Kasumi-1 (cell line): Measurements from ENCODE around the gene GZMM.

ENCODE experiments used
- DNase-seq, 2 experiments: peaks; one replicate each; lab custom pipeline; 2025; lab: John Stamatoyannopoulos, UW

The GZMM gene

GRCh38 chr19:543910-544608 lies at the start of gene GZMM:
TSS of gene GZMM (plus strand) at chr19:544053. CDS start at chr19:544072, 19 bp downstream.
- no peak for DNase-seq

DNA sequence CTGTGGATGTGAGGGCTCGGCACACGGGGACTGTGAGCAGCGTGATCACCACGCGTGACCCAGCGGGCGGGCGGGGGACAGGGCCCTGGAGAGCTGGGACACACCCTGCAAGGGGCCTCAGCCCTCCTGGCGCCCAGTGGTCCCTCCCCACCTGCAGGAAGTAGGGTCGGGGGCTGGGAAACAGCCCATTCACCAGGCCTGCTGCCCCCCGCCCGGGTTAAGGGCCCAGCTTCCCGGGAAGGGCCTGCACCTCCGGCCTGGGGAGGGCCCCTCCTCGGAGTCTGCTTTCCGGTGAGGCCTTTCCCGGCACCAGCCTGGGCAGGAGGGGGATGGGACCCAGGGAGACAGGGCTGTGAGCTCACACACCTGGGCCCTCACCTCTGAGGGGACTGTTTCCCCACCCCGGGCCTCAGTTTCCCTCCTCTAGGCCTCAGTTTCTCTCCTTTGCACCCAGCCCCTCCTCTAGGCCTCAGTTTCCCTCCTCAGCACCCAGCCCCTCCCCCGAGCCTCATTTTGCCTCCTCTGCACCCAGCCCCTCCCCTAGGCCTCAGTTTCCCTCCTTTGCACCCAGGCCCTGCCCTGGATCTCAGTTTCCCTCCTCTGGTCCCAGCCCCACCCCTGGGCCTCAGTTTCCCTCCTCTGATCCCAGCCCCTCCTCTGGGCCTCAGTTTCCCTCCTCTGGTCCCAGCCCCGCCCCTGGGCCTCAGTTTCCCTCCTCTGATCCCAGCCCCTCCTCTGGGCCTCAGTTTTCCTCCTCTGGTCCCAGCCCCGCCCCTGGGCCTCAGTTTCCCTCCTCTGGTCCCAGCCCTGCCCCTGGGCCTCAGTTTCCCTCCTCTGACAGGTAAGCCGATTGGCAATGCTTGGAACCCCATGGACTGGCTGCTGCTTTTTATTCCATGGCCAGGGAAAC lies 49.4 kb upstream of the GZMM start:
- DNase-seq: no peak

DNA sequence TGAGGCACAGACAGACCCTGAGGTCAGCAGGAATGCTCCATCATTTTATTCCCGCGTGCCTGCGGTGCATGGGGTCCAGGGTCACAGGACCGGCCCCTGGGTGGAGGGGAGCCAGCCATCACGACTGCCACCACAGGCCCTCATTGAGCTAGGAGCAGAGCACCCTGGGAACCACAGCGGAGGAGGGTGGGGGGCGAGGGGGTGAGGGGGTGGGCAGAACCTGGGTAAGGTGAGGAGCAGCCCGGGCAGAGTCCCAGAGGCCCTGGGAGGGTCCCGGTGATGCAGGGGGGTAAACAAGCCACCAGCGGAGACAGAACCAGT lies 48.8 kb upstream of the GZMM start:
- no peak for DNase-seq

GRCh38 chr19:495402-496111 lies 48.3 kb upstream of the GZMM start:
- DNase-seq: peak in 1 of 2 experiments; percentile 14

DNA sequence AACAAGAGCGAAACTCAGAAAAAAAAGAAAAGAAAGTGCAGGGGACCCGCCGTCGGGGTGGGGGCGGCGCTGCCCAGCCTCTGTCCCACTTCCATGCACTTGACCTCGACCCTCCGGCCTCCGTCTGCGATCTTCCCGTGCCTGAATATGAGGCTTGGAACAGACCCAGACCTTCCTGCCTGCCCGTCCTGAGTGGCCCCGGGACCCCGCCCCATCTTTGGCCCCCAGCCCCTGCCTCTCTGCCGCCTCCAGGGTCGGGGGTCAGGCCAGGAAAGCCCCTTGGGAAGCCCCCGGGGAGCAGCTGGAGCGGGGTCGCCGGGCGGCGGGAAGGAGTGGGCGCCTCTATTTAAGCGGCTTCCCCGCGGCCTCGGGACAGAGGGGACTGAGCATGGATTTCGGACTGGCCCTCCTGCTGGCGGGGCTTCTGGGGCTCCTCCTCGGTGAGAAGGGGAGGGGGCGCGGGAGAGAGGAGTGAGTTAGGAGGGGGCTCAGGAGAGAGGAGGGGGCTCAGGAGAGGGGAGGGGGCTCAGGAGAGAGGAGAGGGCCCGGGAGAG lies 47.7 kb upstream of the GZMM start, which contains the start of gene MADCAM1:
TSS of gene MADCAM1 (plus strand) at position 375 of the 554 bp plus-strand sequence. CDS start at position 389, 14 bp downstream.
- DNase-seq: no peak

GRCh38 chr19:496986-497385 lies 46.9 kb upstream of the GZMM start:
- no peak for DNase-seq

DNA sequence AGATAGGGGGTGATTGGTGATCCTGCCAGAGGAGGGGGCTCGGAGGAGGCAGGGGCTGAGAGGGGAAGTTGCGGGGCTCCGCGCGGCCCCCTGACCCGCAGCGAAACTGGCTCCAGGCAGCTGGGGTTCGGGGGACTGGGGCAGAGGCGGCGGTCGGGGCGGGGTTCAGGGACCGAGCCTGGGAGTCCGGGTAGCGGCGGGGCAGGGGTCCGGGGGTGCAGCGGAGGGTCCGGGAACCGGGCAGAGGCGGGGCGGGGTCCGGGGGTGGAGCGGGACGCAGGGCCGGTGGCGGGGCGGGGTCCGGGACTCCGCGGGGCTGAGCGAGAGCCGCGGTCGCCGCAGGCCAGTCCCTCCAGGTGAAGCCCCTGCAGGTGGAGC lies 46.4 kb upstream of the GZMM start:
- no peak for DNase-seq

GRCh38 chr19:497869-498510 lies 45.9 kb upstream of the GZMM start:
- no peak for DNase-seq

DNA sequence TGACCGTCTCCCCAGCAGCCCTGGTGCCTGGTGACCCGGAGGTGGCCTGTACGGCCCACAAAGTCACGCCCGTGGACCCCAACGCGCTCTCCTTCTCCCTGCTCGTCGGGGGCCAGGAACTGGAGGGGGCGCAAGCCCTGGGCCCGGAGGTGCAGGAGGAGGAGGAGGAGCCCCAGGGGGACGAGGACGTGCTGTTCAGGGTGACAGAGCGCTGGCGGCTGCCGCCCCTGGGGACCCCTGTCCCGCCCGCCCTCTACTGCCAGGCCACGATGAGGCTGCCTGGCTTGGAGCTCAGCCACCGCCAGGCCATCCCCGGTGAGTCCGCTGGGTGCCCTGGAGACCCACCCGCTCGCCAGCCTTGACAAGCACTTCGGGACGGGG lies 45.4 kb upstream of the GZMM start:
- no peak for DNase-seq

DNA sequence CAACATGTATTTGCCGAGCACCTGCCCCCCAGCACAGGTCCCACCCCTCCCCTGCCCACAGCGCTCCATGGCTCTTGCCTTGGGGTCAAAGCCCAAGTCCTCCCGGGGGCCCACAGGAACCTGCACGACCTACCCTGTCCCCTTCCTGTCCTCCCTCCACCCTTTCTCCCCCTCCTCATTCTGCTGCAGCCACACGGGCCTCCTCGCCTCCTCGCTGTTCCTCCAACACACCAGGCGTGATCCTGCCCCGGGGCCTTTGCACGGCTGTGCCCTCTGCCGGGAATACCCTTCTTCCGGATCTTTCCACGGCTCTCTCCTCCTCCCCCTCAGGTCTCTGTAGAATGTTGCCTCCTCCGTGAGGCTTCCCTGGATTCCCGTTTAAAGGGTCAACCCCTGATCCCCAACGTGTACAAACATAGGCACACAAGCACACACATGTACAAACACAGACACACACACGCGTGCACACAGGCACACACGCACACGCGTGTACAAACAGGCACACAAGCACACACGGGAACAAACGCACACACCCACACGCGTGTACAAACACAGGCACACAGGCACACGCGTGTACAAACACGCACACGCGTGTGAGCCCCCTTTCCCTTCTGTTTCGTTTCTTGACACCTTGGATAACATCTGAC lies 44.8 kb upstream of the GZMM start:
- no peak for DNase-seq

DNA sequence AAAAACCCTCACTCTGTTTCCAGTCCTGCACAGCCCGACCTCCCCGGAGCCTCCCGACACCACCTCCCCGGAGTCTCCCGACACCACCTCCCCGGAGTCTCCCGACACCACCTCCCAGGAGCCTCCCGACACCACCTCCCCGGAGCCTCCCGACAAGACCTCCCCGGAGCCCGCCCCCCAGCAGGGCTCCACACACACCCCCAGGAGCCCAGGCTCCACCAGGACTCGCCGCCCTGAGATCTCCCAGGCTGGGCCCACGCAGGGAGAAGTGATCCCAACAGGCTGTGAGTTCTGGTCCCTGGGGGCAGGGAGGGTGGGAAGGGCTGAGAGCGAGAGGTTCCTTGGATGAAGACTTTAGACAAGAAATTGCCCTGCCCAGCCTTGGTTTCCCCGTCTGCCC lies 42.2 kb upstream of the GZMM start:
- DNase-seq: no peak

GRCh38 chr19:504616-505015 lies 39.2 kb upstream of the GZMM start:
- no peak for DNase-seq

DNA sequence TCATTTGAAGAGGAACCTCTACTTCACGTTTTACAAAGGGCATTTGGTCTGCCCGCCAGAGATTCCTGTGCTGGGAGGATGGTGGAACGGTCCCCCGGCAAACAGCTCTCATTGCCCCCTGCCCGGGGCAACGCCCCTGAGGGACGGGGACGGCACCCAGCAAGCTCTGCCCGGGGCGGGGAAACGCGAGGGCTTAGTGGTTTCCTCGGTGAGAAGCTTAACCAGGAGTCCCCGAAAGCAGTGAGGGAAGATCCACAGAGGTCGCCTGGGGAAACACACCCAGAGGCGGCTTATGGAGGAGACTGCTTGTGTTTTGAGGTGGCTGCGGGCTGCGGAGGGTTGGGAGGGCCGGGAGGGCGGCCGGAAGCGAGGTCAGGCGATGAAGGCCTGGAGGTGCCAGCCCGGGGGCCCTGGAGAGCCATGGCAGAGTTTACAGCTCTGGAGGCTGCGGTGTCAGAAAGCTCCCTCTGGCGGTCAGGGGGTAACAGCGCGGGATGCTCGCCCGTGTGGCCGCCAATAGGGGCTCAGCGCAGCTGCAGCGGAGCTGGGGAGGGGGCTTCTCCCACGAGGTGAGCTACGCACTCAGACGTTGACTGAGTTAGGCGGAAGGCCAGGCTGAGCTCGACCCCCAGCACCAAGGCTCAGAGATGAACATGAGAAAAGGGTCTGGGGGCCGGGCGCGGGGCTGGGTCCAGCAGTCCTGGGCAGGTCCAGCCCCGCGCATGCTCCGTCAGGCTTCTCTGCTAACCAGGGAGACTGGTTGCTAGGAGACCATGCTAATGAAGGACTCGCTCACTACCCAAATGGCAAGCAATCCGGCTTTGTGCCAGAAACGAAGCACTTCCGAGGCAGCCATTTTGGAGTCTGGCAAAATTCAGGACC lies 37.2 kb upstream of the GZMM start:
- peak; percentile 98 for DNase-seq

- peak; percentile 62 to 75 for DNase-seq
These were observed 36.3 kb upstream of the GZMM start, which contains the start of gene TPGS1 for GRCh38 chr19:507286-508203. TSS of gene TPGS1 (plus strand) at chr19:507497. CDS start at chr19:507507, 10 bp downstream.

- no peak for DNase-seq
These were observed 35.4 kb upstream of the GZMM start for GRCh38 chr19:508204-509150.

- DNase-seq: peak; percentile 91 to 93
These were observed 33.2 kb upstream of the GZMM start for GRCh38 chr19:510606-511100.

- peak; percentile 68 to 74 for DNase-seq
These were observed 32.6 kb upstream of the GZMM start for GRCh38 chr19:511101-511851.
